ENCODE data around the gene TTC27. TPM values are rescaled to one million over a fixed set of nuclear protein-coding genes. Genes with fewer than 3 reads are reported as not detected.

TTC27 gene
- total RNA-seq, 2 donors from 2014 or later: 11.9 to 23.2 TPM

GRCh38 chr2:32849456-32850194, 221.8 kb downstream of the TTC27 start:
- no peaks in the 10 kb centered on the region for H3K4me1 ChIP-seq (ENCODE audit: control insufficient read depth in 1 of 2, low read depth in 2 of 2)
- H3K36me3 ChIP-seq: no peaks in the 10 kb centered on the region
- no peak overlapping the region for H3K27ac ChIP-seq
- H3K4me3 ChIP-seq: no peak overlapping the region
- no peaks in the 10 kb centered on the region for H3K9me3 ChIP-seq
- no peaks in the 10 kb centered on the region for H3K27me3 ChIP-seq (replicated peaks; ENCODE audit: insufficient read depth)
- TF ChIP-seq, protein P1, sequence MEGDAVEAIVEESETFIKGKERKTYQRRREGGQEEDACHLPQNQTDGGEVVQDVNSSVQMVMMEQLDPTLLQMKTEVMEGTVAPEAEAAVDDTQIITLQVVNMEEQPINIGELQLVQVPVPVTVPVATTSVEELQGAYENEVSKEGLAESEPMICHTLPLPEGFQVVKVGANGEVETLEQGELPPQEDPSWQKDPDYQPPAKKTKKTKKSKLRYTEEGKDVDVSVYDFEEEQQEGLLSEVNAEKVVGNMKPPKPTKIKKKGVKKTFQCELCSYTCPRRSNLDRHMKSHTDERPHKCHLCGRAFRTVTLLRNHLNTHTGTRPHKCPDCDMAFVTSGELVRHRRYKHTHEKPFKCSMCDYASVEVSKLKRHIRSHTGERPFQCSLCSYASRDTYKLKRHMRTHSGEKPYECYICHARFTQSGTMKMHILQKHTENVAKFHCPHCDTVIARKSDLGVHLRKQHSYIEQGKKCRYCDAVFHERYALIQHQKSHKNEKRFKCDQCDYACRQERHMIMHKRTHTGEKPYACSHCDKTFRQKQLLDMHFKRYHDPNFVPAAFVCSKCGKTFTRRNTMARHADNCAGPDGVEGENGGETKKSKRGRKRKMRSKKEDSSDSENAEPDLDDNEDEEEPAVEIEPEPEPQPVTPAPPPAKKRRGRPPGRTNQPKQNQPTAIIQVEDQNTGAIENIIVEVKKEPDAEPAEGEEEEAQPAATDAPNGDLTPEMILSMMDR (IDR thresholded peaks at IDR 0.05): no peak
- DNase-seq (ENCODE audit: low spot score) (no peak), ATAC-seq (ENCODE audit: insufficient number of reproducible peaks, low FRiP score, low read depth) (no peak)

DNA sequence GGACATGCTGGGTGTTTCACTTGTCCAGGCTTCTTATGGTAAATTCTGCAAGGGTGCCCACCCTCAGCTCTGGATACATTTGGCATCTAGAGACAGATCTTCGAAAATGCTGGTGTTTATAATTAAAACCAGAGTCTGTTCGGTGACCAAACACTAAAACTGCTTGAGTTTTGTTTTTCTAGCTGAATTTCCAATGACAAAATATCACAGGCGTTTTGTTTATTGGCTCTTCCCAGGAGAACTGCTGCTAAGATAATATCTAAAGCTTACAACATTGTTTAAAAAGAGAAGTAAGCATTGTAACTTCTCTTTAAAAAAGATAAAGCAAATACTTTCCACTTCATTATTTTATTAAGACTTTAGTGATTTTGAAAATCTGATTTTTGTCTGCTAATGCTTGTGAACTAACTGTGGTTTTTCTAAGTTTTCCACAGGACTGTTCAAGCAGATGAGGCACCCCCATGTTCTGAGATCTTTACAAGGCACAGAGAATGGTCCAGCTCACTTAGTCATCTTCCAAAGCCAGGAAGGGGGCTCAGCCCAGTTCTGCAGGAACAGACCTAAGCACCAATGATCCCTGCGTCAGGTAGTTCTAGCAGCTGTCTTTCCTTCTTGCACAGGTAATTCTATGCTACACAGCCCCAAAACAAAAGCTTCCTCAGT, 224.1 kb downstream of the TTC27 start:
- H3K4me3 ChIP-seq: no peak overlapping the region
- H3K9me3 ChIP-seq: no peaks in the 10 kb centered on the region
- no peaks in the 10 kb centered on the region for H3K4me1 ChIP-seq (ENCODE audit: control insufficient read depth in 1 of 2, low read depth in 2 of 2)
- H3K36me3 ChIP-seq: no peaks in the 10 kb centered on the region
- TF ChIP-seq, protein P1 (IDR thresholded peaks at IDR 0.05): no peak
- no peak overlapping the region for H3K27ac ChIP-seq
- ATAC-seq (ENCODE audit: insufficient number of reproducible peaks, low FRiP score, low read depth) (no peak), DNase-seq (ENCODE audit: low spot score) (no peak)
- H3K27me3 ChIP-seq (replicated peaks; ENCODE audit: insufficient read depth): no peaks in the 10 kb centered on the region

- Histone ChIP-seq H3K27ac (no peak overlapping the region), H3K27me3 (replicated peaks; ENCODE audit: insufficient read depth) (no peaks in the 10 kb centered on the region), H3K9me3 (no peaks in the 10 kb centered on the region), H3K4me1 (ENCODE audit: control insufficient read depth in 1 of 2, low read depth in 2 of 2) (no peaks in the 10 kb centered on the region), H3K36me3 (no peaks in the 10 kb centered on the region), H3K4me3 (no peak overlapping the region)
- DNase-seq (ENCODE audit: low spot score) (no peak), ATAC-seq (ENCODE audit: insufficient number of reproducible peaks, low FRiP score, low read depth) (no peak)
- TF ChIP-seq, protein P1 (IDR thresholded peaks at IDR 0.05): no peak
These were observed 225.0 kb downstream of the TTC27 start for GRCh38 chr2:32852856-32853255.

DNA sequence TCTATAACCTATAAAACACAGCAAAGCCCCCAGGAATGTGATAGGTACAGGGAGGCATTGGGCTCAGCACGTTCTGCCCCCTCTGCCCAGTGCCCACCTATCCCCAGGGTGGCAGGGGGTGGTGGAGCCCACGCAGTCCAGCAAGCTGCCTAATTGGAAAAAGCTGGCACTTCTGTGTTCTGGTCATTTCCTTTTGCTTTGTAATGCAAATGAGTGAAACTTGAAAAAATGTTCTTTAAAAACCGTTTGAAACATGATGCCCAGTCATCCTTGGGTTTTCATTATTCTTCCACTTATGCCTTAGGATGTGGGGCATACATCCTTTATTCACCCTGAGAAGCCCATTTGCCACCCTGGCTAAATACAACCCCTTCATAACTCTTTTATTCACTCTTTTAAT, 229.0 kb downstream of the TTC27 start:
- Histone ChIP-seq H3K4me1 (ENCODE audit: control insufficient read depth in 1 of 2, low read depth in 2 of 2) (no peaks in the 10 kb centered on the region), H3K9me3 (no peaks in the 10 kb centered on the region), H3K4me3 (no peak overlapping the region), H3K27me3 (replicated peaks; ENCODE audit: insufficient read depth) (no peaks in the 10 kb centered on the region), H3K27ac (no peak overlapping the region), H3K36me3 (no peaks in the 10 kb centered on the region)
- DNase-seq (ENCODE audit: low spot score) (no peak), ATAC-seq (ENCODE audit: insufficient number of reproducible peaks, low FRiP score, low read depth) (no peak)
- TF ChIP-seq, protein P1 (IDR thresholded peaks at IDR 0.05): no peak

DNA sequence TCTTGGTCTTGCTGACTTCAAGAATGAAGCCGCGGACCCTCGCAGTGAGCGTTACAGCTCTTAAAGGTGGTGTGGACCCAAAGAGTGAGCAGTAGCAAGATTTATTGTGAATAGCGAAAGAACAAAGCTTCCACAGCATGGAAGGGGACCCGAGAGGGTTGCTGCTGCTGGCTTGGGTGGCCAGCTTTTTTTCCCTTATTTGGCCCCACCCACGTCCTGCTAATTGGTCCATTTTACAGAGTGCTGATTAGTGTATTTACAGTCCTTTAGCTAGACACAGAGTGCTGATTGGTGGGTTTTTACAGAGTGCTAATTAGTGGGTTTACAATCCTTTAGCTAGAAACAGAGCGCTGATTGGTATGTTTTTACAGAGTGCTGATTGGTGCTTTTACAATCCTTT, 230.9 kb downstream of the TTC27 start:
- TF ChIP-seq, protein P1 (IDR thresholded peaks at IDR 0.05): no peak
- Histone ChIP-seq H3K27ac (no peak overlapping the region), H3K9me3 (no peaks in the 10 kb centered on the region), H3K4me1 (ENCODE audit: control insufficient read depth in 1 of 2, low read depth in 2 of 2) (peaks cover 0 to 2% of the 10 kb centered on the region in 2 donors), H3K27me3 (replicated peaks; ENCODE audit: insufficient read depth) (no peaks in the 10 kb centered on the region), H3K36me3 (no peaks in the 10 kb centered on the region), H3K4me3 (no peak overlapping the region)
- DNase-seq (ENCODE audit: low spot score) (no peak), ATAC-seq (ENCODE audit: insufficient number of reproducible peaks, low FRiP score, low read depth) (no peak)

Data from thoracic aorta (tissue), 2 donors.